Measurements from ENCODE around the gene EIF4E2. TPM values are rescaled to one million over a fixed set of nuclear protein-coding genes. Genes with fewer than 3 reads are reported as not detected.

EIF4E2 gene
- total RNA-seq, 1 donor from 2014 or later: 45.3 TPM

DNA sequence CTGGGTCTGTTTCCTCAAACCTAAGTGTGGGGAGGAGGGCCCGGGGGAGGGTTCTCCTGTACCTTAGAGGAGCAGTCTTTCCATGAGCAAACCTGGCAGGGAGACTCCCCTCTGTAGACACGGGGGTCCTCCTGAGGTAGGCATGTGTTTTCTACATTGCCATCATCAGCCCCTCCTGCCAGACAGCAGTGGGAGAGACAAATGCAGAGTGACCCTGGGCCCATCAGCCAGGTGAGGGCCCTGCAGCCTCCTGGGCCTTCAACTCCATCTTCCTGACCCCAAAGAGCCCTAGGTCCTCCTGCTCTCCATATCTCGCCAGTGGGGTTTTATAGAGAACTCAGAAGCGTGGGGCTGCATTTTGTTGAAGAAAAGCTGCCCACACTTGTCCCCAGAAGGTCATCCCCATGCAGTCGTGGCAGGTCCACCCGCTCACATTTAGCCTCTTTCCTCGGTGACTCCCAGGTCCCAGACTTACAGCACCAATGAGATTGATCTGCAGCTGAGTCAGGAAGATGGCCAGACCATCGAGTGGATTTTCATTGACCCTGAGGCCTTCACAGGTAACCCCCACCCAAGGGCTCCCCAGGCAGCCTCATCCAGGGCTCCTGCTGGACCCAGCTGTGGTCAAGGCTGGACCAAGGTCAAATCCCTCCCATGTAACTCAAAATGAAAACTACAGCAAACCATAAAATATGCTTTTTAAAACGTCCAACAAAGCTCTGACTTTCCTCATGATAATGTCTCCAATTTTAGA is 8.4 kb upstream of the EIF4E2 start:
- DNase-seq (ENCODE audit: low read depth) (no peak), FAIRE-seq (no peak)
- Histone ChIP-seq H3K36me3 (ENCODE audit: control insufficient read depth, insufficient read depth, low read length) (peaks cover 5% of the 10 kb centered on the region), H3K27me3 (ENCODE audit: control insufficient read depth, insufficient read depth, low read length) (no peaks in the 10 kb centered on the region), H3K4me3 (ENCODE audit: low read depth, low read length) (no peak overlapping the region)
- TF ChIP-seq, protein P1, sequence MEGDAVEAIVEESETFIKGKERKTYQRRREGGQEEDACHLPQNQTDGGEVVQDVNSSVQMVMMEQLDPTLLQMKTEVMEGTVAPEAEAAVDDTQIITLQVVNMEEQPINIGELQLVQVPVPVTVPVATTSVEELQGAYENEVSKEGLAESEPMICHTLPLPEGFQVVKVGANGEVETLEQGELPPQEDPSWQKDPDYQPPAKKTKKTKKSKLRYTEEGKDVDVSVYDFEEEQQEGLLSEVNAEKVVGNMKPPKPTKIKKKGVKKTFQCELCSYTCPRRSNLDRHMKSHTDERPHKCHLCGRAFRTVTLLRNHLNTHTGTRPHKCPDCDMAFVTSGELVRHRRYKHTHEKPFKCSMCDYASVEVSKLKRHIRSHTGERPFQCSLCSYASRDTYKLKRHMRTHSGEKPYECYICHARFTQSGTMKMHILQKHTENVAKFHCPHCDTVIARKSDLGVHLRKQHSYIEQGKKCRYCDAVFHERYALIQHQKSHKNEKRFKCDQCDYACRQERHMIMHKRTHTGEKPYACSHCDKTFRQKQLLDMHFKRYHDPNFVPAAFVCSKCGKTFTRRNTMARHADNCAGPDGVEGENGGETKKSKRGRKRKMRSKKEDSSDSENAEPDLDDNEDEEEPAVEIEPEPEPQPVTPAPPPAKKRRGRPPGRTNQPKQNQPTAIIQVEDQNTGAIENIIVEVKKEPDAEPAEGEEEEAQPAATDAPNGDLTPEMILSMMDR (IDR thresholded peaks at IDR 0.05; ENCODE audit: insufficient read depth, low read length, severe bottlenecking): no peak

DNA sequence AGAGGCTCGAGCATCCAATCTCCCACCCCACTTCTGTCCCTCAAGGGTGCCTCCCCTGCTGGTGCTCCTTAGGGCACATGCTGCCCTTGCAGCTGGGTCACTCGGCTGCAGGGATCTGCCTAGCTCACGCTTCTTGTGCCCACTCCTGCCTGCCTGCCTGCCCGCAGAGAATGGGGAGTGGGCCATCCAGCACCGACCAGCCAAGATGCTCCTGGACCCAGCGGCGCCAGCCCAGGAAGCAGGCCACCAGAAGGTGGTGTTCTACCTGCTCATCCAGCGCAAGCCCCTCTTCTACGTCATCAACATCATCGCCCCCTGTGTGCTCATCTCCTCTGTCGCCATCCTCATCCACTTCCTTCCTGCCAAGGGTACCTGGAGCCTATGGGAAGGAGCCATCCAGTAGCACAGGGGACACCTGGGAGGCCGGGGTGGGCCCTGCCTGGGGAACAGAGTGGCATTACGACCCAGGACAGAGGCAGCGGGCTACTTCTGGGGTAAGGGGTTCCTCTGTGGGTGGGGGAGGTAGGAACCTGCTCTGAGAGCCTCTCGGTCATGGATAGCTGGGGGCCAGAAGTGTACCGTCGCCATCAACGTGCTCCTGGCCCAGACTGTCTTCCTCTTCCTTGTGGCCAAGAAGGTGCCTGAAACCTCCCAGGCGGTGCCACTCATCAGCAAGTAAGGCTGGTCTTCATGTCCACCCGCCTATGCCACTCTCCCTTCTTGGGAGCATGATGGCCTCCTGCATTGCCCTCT is 7.6 kb upstream of the EIF4E2 start:
- DNase-seq (ENCODE audit: low read depth) (no peak), FAIRE-seq (no peak)
- peaks cover 6% of the 10 kb centered on the region for H3K36me3 ChIP-seq (ENCODE audit: control insufficient read depth, insufficient read depth, low read length)

DNA sequence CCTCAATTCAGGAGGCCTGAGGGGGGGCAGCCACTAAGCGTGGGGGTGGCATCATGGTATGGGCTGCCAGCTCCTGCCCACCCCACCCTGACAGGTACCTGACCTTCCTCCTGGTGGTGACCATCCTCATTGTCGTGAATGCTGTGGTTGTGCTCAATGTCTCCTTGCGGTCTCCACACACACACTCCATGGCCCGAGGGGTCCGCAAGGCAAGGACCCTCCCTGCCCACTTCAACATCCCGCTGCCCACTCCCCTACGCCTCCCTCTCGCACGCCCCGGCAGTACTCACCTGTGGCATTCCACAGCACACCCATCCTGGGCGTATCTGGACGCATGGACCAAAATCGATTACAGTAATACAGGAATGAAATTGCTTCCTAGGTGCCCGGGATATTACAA is 7.0 kb upstream of the EIF4E2 start:
- DNase-seq (ENCODE audit: low read depth) (no peak), FAIRE-seq (no peak)
- peaks cover 6% of the 10 kb centered on the region for H3K36me3 ChIP-seq (ENCODE audit: control insufficient read depth, insufficient read depth, low read length)
- no peaks in the 10 kb centered on the region for H3K27me3 ChIP-seq (ENCODE audit: control insufficient read depth, insufficient read depth, low read length)
- H3K4me3 ChIP-seq (ENCODE audit: low read depth, low read length): no peak overlapping the region
- TF ChIP-seq, protein P1 (IDR thresholded peaks at IDR 0.05; ENCODE audit: insufficient read depth, low read length, severe bottlenecking): no peak

More for the DNA sequence above, 7.6 kb upstream of the EIF4E2 start:
- Histone ChIP-seq H3K4me3 (ENCODE audit: low read depth, low read length) (no peak overlapping the region), H3K27me3 (ENCODE audit: control insufficient read depth, insufficient read depth, low read length) (no peaks in the 10 kb centered on the region)
- TF ChIP-seq, protein P1 (IDR thresholded peaks at IDR 0.05; ENCODE audit: insufficient read depth, low read length, severe bottlenecking): no peak

DNA sequence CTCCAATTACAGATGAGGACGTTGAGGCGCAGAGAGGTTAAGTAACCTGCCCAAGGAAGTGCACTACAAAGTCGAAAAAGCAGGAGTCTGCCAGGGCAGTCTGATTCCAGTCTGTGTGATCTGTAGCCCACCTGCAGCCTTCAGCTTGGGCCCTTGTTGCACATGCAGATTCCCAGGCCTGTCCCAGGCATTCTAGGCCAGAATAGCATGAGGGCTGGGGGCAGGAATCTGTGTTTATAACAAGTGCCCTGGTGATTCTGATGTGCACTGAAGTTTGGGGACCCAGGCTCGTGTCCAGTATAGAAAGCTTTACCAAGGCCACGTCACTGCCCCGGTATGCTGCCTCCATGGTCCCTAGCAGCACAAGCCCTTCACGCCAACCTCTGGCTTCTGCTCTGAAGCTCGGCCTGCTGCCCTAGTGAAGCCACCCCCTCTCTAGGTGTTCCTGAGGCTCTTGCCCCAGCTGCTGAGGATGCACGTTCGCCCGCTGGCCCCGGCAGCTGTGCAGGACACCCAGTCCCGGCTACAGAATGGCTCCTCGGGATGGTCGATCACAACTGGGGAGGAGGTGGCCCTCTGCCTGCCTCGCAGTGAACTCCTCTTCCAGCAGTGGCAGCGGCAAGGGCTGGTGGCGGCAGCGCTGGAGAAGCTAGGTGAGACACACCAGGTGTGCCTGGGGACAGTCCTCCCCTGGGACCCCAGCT is 6.4 kb upstream of the EIF4E2 start:
- FAIRE-seq (no peak), DNase-seq (ENCODE audit: low read depth) (no peak)
- TF ChIP-seq, protein P1 (IDR thresholded peaks at IDR 0.05; ENCODE audit: insufficient read depth, low read length, severe bottlenecking): no peak

DNA sequence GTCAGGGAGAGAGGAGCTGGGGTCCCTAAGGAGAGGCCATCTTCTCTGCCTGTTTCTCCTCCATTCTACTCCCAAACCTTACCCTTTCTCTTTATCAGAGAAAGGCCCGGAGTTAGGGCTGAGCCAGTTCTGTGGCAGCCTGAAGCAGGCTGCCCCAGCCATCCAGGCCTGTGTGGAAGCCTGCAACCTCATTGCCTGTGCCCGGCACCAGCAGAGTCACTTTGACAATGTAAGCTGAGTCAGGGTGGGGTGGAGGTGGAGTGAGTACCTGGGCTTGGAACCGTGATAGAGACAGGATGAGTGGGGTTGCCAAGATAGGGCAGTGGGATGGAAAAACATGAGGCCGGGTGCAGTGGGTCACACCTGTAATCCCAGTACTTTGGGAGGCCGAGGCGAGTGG is 5.8 kb upstream of the EIF4E2 start:
- FAIRE-seq: no peak

More for the DNA sequence above, 6.4 kb upstream of the EIF4E2 start:
- no peak overlapping the region for H3K4me3 ChIP-seq (ENCODE audit: low read depth, low read length)
- no peaks in the 10 kb centered on the region for H3K27me3 ChIP-seq (ENCODE audit: control insufficient read depth, insufficient read depth, low read length)
- H3K36me3 ChIP-seq (ENCODE audit: control insufficient read depth, insufficient read depth, low read length): peaks cover 6% of the 10 kb centered on the region

More for the DNA sequence above, 5.8 kb upstream of the EIF4E2 start:
- DNase-seq (ENCODE audit: low read depth): no peak
- H3K4me3 ChIP-seq (ENCODE audit: low read depth, low read length): no peak overlapping the region
- H3K27me3 ChIP-seq (ENCODE audit: control insufficient read depth, insufficient read depth, low read length): no peaks in the 10 kb centered on the region
- H3K36me3 ChIP-seq (ENCODE audit: control insufficient read depth, insufficient read depth, low read length): peaks cover 6% of the 10 kb centered on the region
- TF ChIP-seq, protein P1 (IDR thresholded peaks at IDR 0.05; ENCODE audit: insufficient read depth, low read length, severe bottlenecking): no peak

All from bronchial epithelial cell (primary cell).